Colonic mucosa (tissue), 4 donors: ENCODE results near the gene NRP2. TPM values are rescaled to one million over a fixed set of nuclear protein-coding genes. Genes with fewer than 3 reads are reported as not detected.

Experiments used
- DNase-seq: peaks from one replicate; pipeline ENCODE4 v3.0.0-alpha.2; 2020
- H3K27ac ChIP-seq: fragments of 200-600 bp; one replicate; pipeline ENCODE4 v1.8.0; 2021
- H3K27me3 ChIP-seq: fragments of 200-600 bp; one replicate; pipeline ENCODE4 v1.8.0; 2021
- H3K36me3 ChIP-seq: fragments of 200-600 bp; one replicate; pipeline ENCODE4 v1.8.0; 2021
- H3K4me1 ChIP-seq: fragments of 200-600 bp; one replicate; pipeline ENCODE4 v1.8.0; 2021; ENCODE audit warnings: mild to moderate bottlenecking
- H3K4me3 ChIP-seq: fragments of 200-600 bp; one replicate; pipeline ENCODE4 v1.8.0; 2021
- H3K9ac ChIP-seq, 2 donors: one replicate each; pipeline ENCODE4 v1.7.0; 2013; ENCODE audit warnings: control low read depth in 2 of 2, low read depth in 2 of 2, low read length in 2 of 2
- H3K9me3 ChIP-seq: fragments of 200-600 bp; one replicate; pipeline ENCODE4 v1.8.0; 2021
- intact Hi-C: fragments of 100-400 bp; cut with DNase I; formaldehyde crosslinking; loops from one replicate; pipeline ENCODE4 v1.14.1; 2022
- total RNA-seq, 2 donors: library from RNA; stranded (reverse); fragmentation: NEBNext Ultra II Directional in 1 of 2; extraction: Animal tissue kit (Norgen Biotek cat#: 25700) in 1 of 2; gene quantifications; one replicate each; pipeline ENCODE4 v1.2.1, GENCODE V29; 2021
- TF ChIP-seq, protein P1 (sequence below): fragments of 200-600 bp; IDR thresholded peaks from one replicate; pipeline ENCODE4 v1.8.0; 2022; ENCODE audit warnings: antibody characterized with exemption, mild to moderate bottlenecking
- donor health status: healthy.
- donor health status: DM: no; HTN: no; CAD: no.
- donor health status: DM: no; HTN: no; CAD: no.

NRP2 gene
- total RNA-seq, 2 donors from 2014 or later: 5.4 to 25.2 TPM

DNA sequence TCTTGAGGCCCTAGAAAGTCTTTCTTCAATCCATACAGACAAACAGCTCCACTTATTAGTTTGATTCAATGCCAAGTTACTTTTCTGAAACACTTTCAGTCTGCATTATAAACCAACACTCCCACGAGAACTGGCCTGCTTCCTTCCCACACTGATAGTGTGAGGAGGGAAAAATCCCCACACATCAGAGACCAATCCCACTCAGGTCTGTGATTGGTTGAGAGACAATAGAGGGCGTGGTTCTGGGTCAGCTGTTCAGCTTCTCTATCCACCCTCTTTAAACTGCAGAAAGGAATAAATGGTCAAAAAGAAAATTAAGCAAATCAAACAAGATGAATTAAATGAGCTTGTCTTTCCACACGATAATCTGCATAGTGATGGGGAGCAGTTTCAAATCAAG, 152.5 kb downstream of the NRP2 start:
- no peaks in the 10 kb centered on the region for H3K36me3 ChIP-seq
- intact Hi-C loops: no loop called here
- H3K27me3 ChIP-seq: no peaks in the 10 kb centered on the region
- H3K9ac ChIP-seq: no peak overlapping the region
- no peaks in the 10 kb centered on the region for H3K4me1 ChIP-seq
- no peak for DNase-seq
- no peak overlapping the region for H3K4me3 ChIP-seq
- no peak overlapping the region for H3K27ac ChIP-seq
- TF ChIP-seq, protein P1, sequence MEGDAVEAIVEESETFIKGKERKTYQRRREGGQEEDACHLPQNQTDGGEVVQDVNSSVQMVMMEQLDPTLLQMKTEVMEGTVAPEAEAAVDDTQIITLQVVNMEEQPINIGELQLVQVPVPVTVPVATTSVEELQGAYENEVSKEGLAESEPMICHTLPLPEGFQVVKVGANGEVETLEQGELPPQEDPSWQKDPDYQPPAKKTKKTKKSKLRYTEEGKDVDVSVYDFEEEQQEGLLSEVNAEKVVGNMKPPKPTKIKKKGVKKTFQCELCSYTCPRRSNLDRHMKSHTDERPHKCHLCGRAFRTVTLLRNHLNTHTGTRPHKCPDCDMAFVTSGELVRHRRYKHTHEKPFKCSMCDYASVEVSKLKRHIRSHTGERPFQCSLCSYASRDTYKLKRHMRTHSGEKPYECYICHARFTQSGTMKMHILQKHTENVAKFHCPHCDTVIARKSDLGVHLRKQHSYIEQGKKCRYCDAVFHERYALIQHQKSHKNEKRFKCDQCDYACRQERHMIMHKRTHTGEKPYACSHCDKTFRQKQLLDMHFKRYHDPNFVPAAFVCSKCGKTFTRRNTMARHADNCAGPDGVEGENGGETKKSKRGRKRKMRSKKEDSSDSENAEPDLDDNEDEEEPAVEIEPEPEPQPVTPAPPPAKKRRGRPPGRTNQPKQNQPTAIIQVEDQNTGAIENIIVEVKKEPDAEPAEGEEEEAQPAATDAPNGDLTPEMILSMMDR: no peak
- no peaks in the 10 kb centered on the region for H3K9me3 ChIP-seq

DNA sequence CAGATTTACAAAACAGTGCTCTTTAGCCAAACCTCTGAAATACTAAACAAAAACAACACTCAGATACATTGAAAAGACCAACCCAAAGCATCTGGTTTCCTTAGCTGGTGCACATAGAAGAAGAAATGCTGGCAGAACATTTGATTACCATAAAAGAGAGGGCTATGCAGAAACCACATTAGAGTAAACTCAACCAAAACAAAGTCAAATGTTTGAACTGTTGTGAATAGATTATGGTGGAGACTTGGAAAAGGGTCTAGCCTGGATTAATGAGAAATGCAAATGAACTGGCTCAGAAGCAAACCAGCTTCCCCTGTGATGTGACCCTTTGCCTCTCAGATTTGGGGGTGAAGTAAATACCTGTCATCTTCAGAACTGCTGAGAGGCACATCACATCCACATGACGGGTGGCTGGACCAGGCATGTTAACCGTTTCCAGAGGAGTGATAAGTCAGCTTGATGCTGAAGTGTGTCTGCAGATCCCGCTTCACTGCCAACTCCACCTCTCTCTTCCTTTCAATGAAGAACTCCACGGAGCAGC, 153.0 kb downstream of the NRP2 start:
- Histone ChIP-seq H3K4me3 (no peak overlapping the region), H3K27ac (peak overlapping the region; percentile 47), H3K36me3 (no peaks in the 10 kb centered on the region), H3K9me3 (no peaks in the 10 kb centered on the region), H3K9ac (no peak overlapping the region), H3K27me3 (no peaks in the 10 kb centered on the region), H3K4me1 (no peaks in the 10 kb centered on the region)
- DNase-seq: peak; percentile 18
- intact Hi-C loops: no loop called here
- TF ChIP-seq, protein P1: no peak

DNA sequence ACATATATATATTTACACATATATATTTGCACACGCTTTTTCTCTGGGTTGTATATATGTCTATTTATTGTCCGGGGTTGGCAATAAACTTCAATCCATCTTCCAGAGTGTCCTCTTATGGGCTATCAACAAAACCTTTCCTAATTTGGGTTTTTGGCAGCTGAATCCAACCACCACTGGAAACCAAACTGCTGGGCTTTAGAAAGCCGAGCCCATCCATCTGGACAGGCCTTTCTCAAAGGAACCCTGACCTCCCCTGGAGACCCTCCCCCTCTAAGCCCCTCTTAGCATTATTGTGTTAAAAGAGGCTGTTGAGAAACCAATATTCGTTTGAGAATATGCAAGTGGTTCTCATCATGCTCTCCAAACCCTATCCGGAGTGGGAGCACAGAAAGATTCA, 153.6 kb downstream of the NRP2 start:
- peak overlapping the region; percentile 47 for H3K27ac ChIP-seq
- intact Hi-C loops: no loop called here
- TF ChIP-seq, protein P1: no peak

DNA sequence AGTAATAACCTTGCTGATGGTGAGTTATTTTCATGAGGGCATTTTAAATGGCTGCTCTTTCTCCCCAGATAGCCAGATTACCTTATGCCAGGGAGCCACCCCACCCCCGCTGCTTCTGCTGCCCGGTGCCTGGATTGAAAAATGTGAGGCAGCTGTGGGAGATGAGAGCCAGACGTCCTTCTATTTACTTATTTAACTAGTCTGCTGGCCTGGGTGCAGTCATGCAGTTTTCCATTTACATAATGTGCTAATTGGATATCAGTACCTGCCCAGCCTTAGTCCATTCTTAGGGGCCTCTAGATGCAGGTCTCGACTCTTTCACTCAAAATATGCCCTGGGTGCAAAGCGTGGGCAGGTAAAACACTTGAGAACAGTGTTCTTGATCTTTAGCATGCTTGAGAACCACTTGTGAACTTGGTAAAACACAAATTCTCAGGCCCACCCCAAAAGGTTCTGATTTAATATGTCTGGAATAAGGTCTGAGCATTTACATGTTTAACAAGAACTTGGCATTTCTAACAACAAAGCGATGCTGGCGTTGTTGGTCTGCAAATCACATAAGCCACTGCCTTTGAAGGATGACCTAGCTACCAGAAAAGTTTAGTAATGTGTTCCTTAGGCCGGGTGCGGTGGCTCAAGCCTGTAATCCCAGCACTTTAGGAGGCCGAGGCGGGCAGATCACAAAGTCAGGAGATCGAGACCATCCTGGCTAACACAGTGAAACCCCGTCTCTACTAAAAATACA, 154.3 kb downstream of the NRP2 start:
- Histone ChIP-seq H3K27me3 (no peaks in the 10 kb centered on the region), H3K27ac (peak overlapping the region; percentile 47), H3K36me3 (no peaks in the 10 kb centered on the region), H3K4me3 (no peak overlapping the region), H3K9ac (no peak overlapping the region), H3K4me1 (no peaks in the 10 kb centered on the region), H3K9me3 (no peaks in the 10 kb centered on the region)
- intact Hi-C loops: no loop called here
- no peak for DNase-seq
- TF ChIP-seq, protein P1: no peak

More for the DNA sequence above, 153.6 kb downstream of the NRP2 start:
- no peak overlapping the region for H3K4me3 ChIP-seq
- H3K36me3 ChIP-seq: no peaks in the 10 kb centered on the region
- no peak overlapping the region for H3K9ac ChIP-seq
- no peaks in the 10 kb centered on the region for H3K9me3 ChIP-seq
- no peak for DNase-seq
- no peaks in the 10 kb centered on the region for H3K27me3 ChIP-seq
- H3K4me1 ChIP-seq: no peaks in the 10 kb centered on the region

DNA sequence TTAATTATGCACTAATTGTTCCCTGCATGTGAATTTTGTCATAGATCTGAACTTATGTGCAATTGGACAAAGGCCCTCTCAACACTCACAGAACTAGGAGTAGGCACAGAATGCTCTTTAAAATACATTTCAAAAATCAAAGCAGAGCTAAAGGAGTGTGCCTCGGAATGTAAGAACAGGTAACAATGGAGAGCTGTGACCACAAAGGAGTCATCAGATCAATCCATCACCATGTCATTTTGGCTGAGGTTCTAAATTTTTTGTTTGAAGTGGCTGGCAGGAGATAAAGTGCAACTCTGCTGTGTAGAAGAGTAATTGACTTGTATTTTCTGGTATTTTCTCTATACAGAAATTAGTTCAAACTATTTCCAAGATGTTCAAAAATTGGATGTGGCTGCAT, 155.4 kb downstream of the NRP2 start:
- Histone ChIP-seq H3K4me1 (no peaks in the 10 kb centered on the region), H3K36me3 (no peaks in the 10 kb centered on the region), H3K9ac (no peak overlapping the region), H3K27me3 (no peaks in the 10 kb centered on the region), H3K9me3 (no peaks in the 10 kb centered on the region), H3K4me3 (no peak overlapping the region), H3K27ac (no peak overlapping the region)
- DNase-seq: no peak
- intact Hi-C loops: no loop called here
- TF ChIP-seq, protein P1: no peak
